NCI-H128 (cell line): Measurements from ENCODE around the gene TEN1.
"Not testable (repeated sequence)": the region's sequence is repeated elsewhere in the genome, so short reads cannot be mapped to it uniquely, and the experiment has no call there.

ENCODE experiments used
- DNase-seq: peaks from one replicate; lab custom pipeline; 2025; ENCODE audit not compliant: unreplicated experiment; lab: John Stamatoyannopoulos, UW

TEN1 gene

DNA sequence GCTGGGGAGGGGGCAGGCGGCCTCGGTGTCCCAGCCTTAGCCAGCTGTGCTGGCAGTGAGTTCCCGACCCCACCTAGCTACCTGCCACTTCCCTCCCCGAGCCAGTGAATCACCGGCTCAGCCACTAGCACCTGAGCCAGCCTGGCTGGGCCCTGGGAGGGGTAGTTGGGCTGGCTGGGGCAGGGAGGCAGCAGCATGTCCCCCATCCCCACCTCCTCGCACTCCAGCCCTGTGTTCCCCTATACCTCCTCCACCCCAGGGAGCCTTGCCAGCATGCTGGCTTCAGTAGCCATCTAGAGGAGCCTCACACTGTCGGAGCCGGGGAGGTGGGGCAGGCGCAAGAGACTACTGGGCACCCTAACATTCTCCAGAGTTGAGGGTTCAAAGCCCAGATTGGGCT, 45.3 kb downstream of the TEN1 start:
- no peak for DNase-seq

- DNase-seq = no peak
Measured at GRCh38 chr17:76025294-76025693, 46.3 kb downstream of the TEN1 start.

- no peak for DNase-seq
Measured at GRCh38 chr17:76026714-76027158, 47.7 kb downstream of the TEN1 start.

- DNase-seq = no peak
Measured at GRCh38 chr17:76027159-76027839, 48.3 kb downstream of the TEN1 start, which contains the start of gene EVPL. Gene EVPL (minus strand): TSS chr17:76027306. CDS start chr17:76027198, 108 bp downstream.

- DNase-seq = no peak
Measured at GRCh38 chr17:76032073-76032779, 53.2 kb downstream of the TEN1 start.

- no peak for DNase-seq
Measured at GRCh38 chr17:76032780-76033108, 53.7 kb downstream of the TEN1 start.

DNA sequence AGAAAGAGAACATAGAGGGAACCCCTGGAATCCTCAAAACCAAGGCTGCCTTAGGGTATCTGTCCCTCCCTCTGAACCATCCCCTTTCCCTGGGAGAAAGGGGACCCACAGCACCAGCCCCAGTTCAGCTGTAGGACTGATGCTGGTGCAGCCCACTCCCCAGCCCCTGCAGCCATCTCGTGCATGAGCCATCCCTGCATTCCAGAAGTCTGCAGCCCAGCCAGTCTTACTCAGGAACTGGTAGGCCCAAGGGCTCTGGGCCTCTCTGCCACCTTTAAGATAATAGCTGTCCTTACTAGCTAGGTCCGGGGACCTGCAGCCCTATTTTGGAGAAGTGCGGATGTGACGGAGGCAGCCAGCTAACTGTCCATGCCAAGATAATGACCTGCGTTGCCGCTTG, 54.1 kb downstream of the TEN1 start:
- no peak for DNase-seq

- DNase-seq = no peak
Measured at GRCh38 chr17:76034428-76035350, 55.6 kb downstream of the TEN1 start.

GRCh38 chr17:76036497-76037261, 57.6 kb downstream of the TEN1 start:
- DNase-seq = no peak

- no peak for DNase-seq
Measured at GRCh38 chr17:76038050-76038449, 59.0 kb downstream of the TEN1 start.

- no peak for DNase-seq
Measured at GRCh38 chr17:76039121-76039520, 60.1 kb downstream of the TEN1 start.

GRCh38 chr17:76040376-76040775, 61.3 kb downstream of the TEN1 start:
- no peak for DNase-seq

DNA sequence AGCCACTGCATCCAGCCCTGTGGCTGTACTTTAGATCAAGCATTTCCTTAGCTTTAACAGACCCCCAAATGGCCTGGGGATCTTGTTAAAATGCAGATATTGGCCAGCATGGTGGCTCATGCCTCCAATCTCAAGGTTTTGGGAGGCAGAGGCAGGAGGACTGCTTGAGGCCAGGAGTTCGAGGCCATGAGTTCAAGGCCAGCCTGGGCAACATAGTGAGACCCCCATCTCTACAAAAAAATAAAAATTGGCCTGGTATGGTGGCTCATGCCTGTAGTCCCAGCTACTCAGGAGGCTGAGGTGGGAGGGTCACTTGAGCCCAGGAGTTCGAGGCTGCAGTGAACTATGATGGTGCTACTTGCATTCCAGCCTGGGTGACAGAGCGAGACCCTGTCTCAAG, 63.8 kb downstream of the TEN1 start:
- not testable (repeated sequence) for DNase-seq

- not testable (repeated sequence) for DNase-seq
Measured at GRCh38 chr17:76044475-76045007, 65.5 kb downstream of the TEN1 start.

DNA sequence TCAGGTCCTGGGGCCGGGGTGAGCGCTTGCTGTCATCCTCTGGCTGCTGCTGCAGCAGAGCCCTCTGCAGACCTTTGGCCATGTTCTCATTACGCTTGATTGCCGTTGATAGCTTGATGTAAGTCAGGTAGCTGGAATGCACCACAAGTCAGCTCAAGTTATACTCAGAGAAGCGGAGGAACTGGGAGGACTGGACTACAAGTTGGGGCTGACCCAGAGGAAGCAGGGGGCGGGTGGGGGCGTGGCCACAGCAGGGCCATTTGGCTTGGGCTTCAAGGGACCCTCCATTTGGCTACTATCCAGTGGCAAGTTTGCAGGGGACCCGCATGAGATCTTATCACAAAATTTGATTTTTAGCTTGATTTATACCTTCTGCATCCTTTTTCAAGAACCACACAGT, 67.0 kb downstream of the TEN1 start:
- no peak for DNase-seq

- no peak for DNase-seq
Measured at GRCh38 chr17:76048025-76048605, 69.1 kb downstream of the TEN1 start.

GRCh38 chr17:76048711-76049110, 69.7 kb downstream of the TEN1 start:
- DNase-seq = no peak

DNA sequence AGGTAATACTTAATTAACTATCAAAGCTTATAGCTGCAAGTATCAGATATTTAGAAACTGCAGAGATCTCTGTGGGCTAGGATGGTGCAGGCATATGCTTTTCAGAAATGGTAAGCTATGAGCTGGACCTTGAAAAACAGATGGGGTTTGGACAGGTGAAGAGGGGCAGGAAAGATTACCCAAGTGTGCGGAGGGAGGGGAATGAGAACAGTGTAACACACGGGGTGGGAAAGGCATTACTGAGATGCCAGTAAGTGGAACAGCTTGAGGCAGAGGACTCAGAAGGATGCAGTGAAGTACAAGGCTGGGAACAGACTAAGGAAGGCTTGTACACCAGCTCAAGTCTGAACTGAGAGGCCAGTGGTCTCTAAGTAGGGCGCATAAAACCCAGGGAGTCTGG, 70.2 kb downstream of the TEN1 start:
- DNase-seq = no peak

DNA sequence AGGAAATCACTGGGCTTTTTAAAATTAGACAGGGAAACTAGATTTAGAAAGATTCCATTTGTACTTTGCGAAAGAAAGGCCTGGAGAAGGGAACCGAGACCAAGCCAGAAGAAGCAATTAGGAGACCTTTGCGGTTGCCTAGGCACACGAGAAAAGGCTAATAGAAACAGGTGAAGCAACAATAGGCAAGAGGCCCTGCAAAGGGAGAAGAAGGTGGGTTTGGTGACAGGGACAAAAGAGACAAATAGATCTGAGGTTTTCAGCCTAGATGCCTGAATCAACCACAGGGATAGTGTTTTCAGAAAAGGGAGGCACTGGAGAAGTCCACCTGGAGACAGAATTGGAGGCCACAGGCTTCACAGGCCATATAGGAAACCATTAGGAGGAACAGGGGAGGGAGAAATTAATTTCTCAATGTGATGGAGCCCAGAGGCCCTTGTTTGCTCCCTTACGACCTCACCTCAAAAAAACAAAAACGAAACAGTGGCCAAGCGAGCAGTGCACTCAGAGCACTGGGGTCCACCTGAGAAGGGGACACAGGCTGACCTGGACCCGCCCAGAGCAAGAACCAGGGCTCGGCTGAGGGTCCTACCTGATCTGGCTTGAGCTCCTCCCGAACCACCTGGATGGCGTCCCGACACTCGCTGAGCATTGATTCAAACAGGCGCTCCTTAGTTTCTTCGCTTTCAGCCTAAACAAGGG, 70.9 kb downstream of the TEN1 start:
- DNase-seq = no peak
